Ovary (tissue), 9 donors: ENCODE results near the gene CYTH1. TPM values are rescaled to one million over a fixed set of nuclear protein-coding genes. Genes with fewer than 3 reads are reported as not detected.

Experiments
- DNase-seq, 5 donors: peaks; one replicate each; pipeline ENCODE4 v3.0.0-alpha.2; 2019 to 2020
- H3K27ac ChIP-seq, 2 donors: fragments of 200-600 bp; one replicate each; pipeline versions ENCODE4 v1.5.1 to v1.8.0; 2019 to 2022
- H3K27me3 ChIP-seq: fragments of 200-600 bp; one replicate; pipeline ENCODE4 v1.8.0; 2022
- H3K36me3 ChIP-seq: fragments of 200-600 bp; sonication (generic); one replicate; pipeline ENCODE4 v1.5.1; 2019
- H3K4me1 ChIP-seq: one replicate; pipeline ENCODE4 v1.8.1; 2013; ENCODE audit warnings: mild to moderate bottlenecking, moderate library complexity; ENCODE audit not compliant: insufficient read depth
- H3K4me3 ChIP-seq: fragments of 200-600 bp; sonication (generic); one replicate; pipeline ENCODE4 v1.5.1; 2017
- H3K9me3 ChIP-seq, 2 donors: fragments of 200-600 bp in 1 of 2; sonication (generic) in 1 of 2; one replicate each; pipeline versions ENCODE4 v1.5.1 to v1.8.1; 2013 to 2019; ENCODE audit warnings: mild to moderate bottlenecking in 1 of 2, moderate library complexity in 1 of 2
- EP300 ChIP-seq: sonication (generic); formaldehyde crosslinking; IDR thresholded peaks from one replicate; pipeline ENCODE4 v1.6.1; 2017; ENCODE audit warnings: antibody characterized with exemption
- POLR2A ChIP-seq: fragments of 450-650 bp; IDR thresholded peaks from one replicate; pipeline ENCODE4 v1.6.1; 2017; ENCODE audit warnings: antibody characterized with exemption, mild to moderate bottlenecking, moderate library complexity
- whole genome bisulfite sequencing, 3 donors: extraction: QIAGEN DNeasy Blood & Tissue Kit in 1 of 3; methylation state at CpG; one replicate each; pipeline versions ENCODE4 v1.1.5 to v1.1.7; 2013 to 2017; 5-methylcytosine and 5-hydroxymethylcytosine counted together
- intact Hi-C, 4 donors: fragments of 100-400 bp; cut with DNase I; formaldehyde crosslinking; loops; one replicate each; pipeline versions ENCODE4 v1.11.0 to v1.15.1; 2022 to 2023
- polyA plus RNA-seq, 2 donors: library from polyadenylated mRNA; stranded (reverse); fragments of 200-250 nt in 1 of 2; fragments of 350-450 nt in 1 of 2; fragmentation: Illumina TruSeq in 1 of 2; extraction: RNeasy Lipid Tissue Mini Kit (QIAGEN cat#74804) in 1 of 2; gene quantifications; one replicate each; pipeline ENCODE4 v1.2.3, GENCODE V29; 2013 to 2014
- total RNA-seq, 7 donors: library from RNA; depleted of rRNA in 2 of 7; stranded (reverse); fragments of >200 nt in 2 of 7; fragmentation: NEBNext Ultra II Directional in 3 of 7; extraction: Animal tissue kit (Norgen Biotek cat#: 25700) in 3 of 7; gene quantifications; one replicate each; pipeline versions ENCODE4 v1.1.0 to v1.2.4, GENCODE V29; 2016 to 2023
- TF ChIP-seq, protein P1 (sequence below), 3 donors: fragments of 450-650 bp in 2 of 3; fragments of 200-600 bp in 1 of 3; IDR thresholded peaks; one replicate each; pipeline versions ENCODE4 v1.5.1 to v1.8.0; 2016 to 2022; ENCODE audit warnings: antibody characterized with exemption in 3 of 3, mild to moderate bottlenecking in 1 of 3
- donor health status: DM: no; HTN: no; CAD: no; lungs with moderate emphysema.
- donor health status: DM: no; HTN: no; CAD: no.
- donor health status: Bipolar disorder and iron deficiency.
- donor health status: DM: yes; HTN: yes; CAD: no.
- donor health status: DM: no; HTN: no; CAD: no.
- donor health status: DM: yes; HTN: yes; CAD: no.

Gene CYTH1
- total and polyA plus RNA-seq, 9 donors: 15.1 to 35.3 (median 24.4) TPM

DNA sequence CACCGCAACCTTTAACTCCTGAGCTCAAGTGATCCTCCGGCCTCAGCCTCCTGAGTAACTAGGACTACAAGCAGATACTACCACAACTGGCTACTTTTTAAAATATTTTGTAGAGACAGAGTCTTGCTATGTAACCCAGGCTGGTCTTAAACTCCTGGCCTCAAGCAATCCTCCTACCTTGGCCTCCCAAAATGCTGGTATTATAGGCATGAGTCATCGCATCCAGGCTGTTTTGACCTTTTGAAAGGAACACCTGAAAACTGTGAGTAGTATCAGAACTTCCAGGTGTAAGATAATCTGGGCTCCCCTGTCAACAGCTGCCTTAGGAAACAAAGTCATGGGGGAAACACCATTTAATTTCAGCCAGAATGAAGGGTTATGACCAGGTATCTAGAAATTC is 77.5 kb downstream of the CYTH1 start:
- Histone ChIP-seq H3K27ac (no peak overlapping the region), H3K36me3 (no peaks in the 10 kb centered on the region)
- 98% methylated on average over 3 of the region's 3 CpGs for WGBS, 3 donors

DNA sequence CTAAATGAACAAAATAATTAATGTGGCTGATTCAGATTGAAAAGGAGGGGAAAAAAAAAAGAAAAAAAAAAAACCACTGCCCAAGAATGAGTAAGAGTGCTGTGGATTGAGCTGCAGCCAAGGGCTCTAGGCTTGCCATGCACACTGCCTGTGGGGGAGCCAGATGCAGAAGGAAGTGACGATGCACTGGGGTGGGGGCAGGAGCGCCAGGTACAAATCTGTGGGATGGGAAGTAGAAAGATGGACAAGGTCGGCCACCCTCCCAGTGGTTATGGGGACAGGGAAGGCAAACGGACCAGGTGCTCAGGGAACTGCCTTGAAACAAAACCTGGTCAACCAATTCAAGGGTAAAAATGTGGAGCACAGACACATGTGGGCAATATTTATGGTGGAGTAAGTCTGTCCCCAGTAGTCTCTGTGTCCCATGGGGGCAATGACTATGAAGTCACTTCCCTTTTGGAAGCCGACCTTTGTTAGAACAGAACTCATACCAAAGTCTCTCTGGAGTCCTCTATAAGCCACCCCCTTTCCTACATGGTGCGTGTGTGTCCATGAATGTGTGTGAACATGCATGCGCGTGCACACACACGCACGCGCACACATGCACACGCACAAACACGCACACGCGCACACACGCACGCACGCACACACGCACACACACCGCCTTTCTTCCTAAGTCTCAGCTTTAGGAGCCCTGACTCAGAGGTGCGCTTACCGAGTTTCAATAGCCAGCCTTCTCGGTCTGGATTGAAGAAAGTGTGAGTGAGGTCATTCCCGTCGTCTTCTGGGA is 84.3 kb downstream of the CYTH1 start:
- intact Hi-C loops: no loop called here
- DNase-seq: no peak
- H3K27me3 ChIP-seq: no peaks in the 10 kb centered on the region
- H3K27ac ChIP-seq: no peak overlapping the region
- 93 to 95% (median 95%) methylated on average over 25 of the region's 25 CpGs for WGBS, 3 donors
- H3K36me3 ChIP-seq: no peaks in the 10 kb centered on the region
- no peaks in the 10 kb centered on the region for H3K9me3 ChIP-seq
- no peak overlapping the region for H3K4me3 ChIP-seq
- H3K4me1 ChIP-seq: no peaks in the 10 kb centered on the region
- TF ChIP-seq EP300 (no peak), POLR2A (no peak)
- TF ChIP-seq, protein P1, sequence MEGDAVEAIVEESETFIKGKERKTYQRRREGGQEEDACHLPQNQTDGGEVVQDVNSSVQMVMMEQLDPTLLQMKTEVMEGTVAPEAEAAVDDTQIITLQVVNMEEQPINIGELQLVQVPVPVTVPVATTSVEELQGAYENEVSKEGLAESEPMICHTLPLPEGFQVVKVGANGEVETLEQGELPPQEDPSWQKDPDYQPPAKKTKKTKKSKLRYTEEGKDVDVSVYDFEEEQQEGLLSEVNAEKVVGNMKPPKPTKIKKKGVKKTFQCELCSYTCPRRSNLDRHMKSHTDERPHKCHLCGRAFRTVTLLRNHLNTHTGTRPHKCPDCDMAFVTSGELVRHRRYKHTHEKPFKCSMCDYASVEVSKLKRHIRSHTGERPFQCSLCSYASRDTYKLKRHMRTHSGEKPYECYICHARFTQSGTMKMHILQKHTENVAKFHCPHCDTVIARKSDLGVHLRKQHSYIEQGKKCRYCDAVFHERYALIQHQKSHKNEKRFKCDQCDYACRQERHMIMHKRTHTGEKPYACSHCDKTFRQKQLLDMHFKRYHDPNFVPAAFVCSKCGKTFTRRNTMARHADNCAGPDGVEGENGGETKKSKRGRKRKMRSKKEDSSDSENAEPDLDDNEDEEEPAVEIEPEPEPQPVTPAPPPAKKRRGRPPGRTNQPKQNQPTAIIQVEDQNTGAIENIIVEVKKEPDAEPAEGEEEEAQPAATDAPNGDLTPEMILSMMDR (IDR thresholded peaks at IDR 0.05): no peak

More for the DNA sequence above, 77.5 kb downstream of the CYTH1 start:
- no peak for DNase-seq
- Histone ChIP-seq H3K4me1 (no peaks in the 10 kb centered on the region), H3K9me3 (no peaks in the 10 kb centered on the region), H3K27me3 (no peaks in the 10 kb centered on the region), H3K4me3 (no peak overlapping the region)
- intact Hi-C loops: loop anchor here in 2 of 4 donors (10.0 kb wide), 2 partner anchors 200 to 210 kb away; no protein-coding TSS in a partner anchor
- TF ChIP-seq EP300 (no peak), POLR2A (no peak)
- TF ChIP-seq, protein P1 (IDR thresholded peaks at IDR 0.05): no peak

DNA sequence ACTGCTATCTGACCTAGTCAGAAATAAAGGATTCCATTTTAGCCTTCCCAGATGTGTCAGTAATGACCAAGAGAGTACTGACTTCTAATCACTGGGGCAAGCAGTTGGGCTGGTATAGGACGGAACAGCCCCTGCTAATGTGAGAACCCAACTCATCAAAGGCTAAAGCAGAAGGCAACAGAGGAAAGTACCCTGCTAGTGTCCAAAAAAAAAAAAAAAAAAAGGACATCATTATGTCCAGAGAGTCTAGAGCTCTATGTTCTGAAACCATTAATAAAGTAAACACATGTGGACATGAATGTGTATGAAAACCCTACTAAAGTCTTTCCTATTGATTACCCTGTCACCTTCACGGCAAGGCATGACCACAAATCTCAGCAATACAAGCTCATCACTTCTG is 85.0 kb downstream of the CYTH1 start:
- Histone ChIP-seq H3K9me3 (no peaks in the 10 kb centered on the region), H3K27me3 (no peaks in the 10 kb centered on the region), H3K36me3 (no peaks in the 10 kb centered on the region), H3K4me3 (no peak overlapping the region), H3K27ac (no peak overlapping the region), H3K4me1 (no peaks in the 10 kb centered on the region)
- intact Hi-C loops: no loop called here
- TF ChIP-seq, protein P1 (IDR thresholded peaks at IDR 0.05): no peak
- no peak for TF ChIP-seq POLR2A
- no peak for TF ChIP-seq EP300
- whole genome bisulfite sequencing, 3 donors: 93 to 96% (median 94%) methylated on average over 2 of the region's 2 CpGs
- DNase-seq: no peak

DNA sequence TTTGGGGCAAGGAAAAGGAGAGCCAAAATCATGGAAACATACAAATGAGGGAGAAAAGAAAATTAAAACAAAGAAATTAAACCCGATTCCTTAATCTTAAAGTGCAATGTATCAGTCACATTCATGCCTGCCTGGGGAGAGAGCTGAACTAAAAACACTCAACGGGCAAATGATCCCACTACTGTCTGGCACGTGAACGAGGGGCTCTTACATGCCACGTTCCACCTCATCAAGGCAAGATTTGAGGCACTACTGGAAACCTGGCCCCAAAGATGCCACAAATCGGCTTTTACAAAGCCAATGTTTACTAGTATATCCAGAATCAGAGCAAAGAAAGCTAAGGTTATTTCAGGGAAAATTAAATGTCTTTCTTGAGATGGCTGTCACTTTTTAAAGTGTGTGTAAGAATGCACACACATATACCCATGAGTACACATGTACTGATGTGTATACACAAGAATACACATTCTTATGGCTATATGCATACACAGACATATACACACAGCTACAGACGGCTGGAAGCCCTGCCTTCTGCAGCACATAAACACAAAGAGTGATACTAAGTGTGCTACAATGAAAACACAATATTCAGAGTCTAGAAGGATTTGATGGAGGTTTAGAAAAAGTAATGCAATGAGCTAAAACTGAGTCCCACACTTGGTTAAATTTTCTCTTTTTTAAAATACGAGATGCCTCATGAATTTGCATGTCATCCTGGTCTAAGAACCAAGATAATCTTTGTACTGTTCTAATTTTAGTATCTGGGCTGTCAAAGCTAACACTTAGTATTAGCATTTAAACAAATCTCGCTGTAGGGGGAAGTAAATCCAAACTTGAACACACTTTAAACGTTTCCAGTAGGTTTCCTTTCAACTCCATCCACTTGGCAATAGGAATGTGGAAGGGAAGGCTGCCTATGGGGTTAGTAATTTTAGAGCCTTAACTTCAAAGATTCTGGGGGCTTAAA is 85.8 kb downstream of the CYTH1 start:
- intact Hi-C loops: no loop called here
- H3K36me3 ChIP-seq: no peaks in the 10 kb centered on the region
- DNase-seq: no peak
- 73 to 79% (median 76%) methylated on average over 10 of the region's 10 CpGs for WGBS, 3 donors
- no peaks in the 10 kb centered on the region for H3K4me1 ChIP-seq
- no peak overlapping the region for H3K27ac ChIP-seq
- H3K27me3 ChIP-seq: no peaks in the 10 kb centered on the region
- no peaks in the 10 kb centered on the region for H3K9me3 ChIP-seq
- TF ChIP-seq, protein P1 (IDR thresholded peaks at IDR 0.05): no peak
- no peak for TF ChIP-seq POLR2A
- no peak for TF ChIP-seq EP300
- H3K4me3 ChIP-seq: no peak overlapping the region
